ENCODE results near the gene NRXN2.
"Not testable (repeated sequence)": the region's sequence is repeated elsewhere in the genome, so short reads cannot be mapped to it uniquely, and the experiment has no call there.

Gene NRXN2

DNA sequence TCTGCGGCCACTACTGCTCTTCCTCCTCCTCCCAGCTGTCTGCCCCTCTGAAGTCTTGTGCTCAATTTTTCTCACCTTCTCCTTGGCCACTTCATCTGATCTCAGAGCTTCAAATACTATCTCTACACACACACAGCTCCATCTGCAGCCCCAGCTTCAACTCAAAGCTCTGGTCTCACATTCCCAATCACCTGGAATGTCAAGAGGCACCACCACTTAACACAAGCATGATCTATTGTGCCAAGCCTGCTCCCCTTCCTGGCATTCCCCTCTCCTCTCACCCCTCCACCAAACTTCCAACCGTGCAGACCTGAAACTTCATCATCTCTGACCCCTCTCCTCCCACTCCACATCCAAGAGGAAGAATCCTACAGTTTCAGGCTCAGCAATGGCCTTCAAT, 17.5 kb downstream of the NRXN2 start:
- POLR2A ChIA-PET = no interaction called here
- Histone ChIP-seq H3K4me1 (ENCODE audit: control extremely low read depth in 1 of 4, control insufficient read depth in 4 of 4, insufficient read depth in 4 of 4, low read length in 3 of 4) (no peaks in the 10 kb centered on the region), H3K27ac (ENCODE audit: insufficient read depth in 1 of 2, low read depth in 1 of 2, low read length in 2 of 2, poor library complexity in 1 of 2, severe bottlenecking in 2 of 2) (no peak overlapping the region), H3K9me3 (ENCODE audit: control extremely low read depth in 1 of 5, control insufficient read depth in 4 of 5, insufficient read depth in 2 of 5, low read depth in 1 of 5, low read length in 4 of 5) (no peaks in the 10 kb centered on the region), H3K4me3 (ENCODE audit: control insufficient read depth in 1 of 7, extremely low read depth in 1 of 7, insufficient read depth in 4 of 7, low read depth in 2 of 7, low read length in 6 of 7) (no peak overlapping the region), H3K27me3 (replicated peaks in 2 of 5; ENCODE audit: control insufficient read depth in 4 of 5, insufficient read depth in 5 of 5, low read length in 4 of 5) (peaks cover 0 to 16% (median 6%) of the 10 kb centered on the region in 5 experiments), H3K36me3 (ENCODE audit: control insufficient read depth in 4 of 4, insufficient read depth in 4 of 4, low read length in 3 of 4) (no peaks in the 10 kb centered on the region)
- WGBS (ENCODE audit: insufficient coverage) = 77% methylated on average over 2 of the region's 2 CpGs
- CTCF ChIA-PET = interaction anchor here (0.9 to 3.6 kb wide), 14 partner anchors 10 to 60 kb away, joined by 3 to 48 read pairs (median 7); no protein-coding TSS in a partner anchor
- DNase-seq = no peak

DNA sequence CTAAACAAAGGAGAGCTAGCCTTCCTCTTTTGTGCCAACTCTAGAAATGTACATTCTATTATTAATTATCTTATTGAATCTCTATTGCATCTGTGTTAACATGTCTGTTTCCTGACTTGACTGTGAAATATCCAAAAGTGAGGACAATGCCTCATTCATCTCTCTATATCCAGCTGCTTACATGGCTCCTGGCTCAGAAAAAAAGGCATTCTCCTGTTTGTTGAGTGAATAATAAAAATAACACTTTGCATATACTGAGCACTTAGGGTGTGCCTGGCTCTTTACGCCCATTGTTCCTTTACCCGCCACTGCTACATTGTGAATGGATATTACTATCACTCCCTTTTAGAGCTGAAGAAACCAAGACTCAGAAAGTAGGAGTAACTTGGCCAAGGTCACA, 19.9 kb downstream of the NRXN2 start:
- ChIA-PET POLR2A (no interaction called here), CTCF (interaction anchor here (1.2 to 3.6 kb wide), 8 partner anchors 9 to 53 kb away, joined by 3 to 48 read pairs (median 13); no protein-coding TSS in a partner anchor)
- no CpG with 5 or more reads among the region's 2 CpGs for WGBS (ENCODE audit: insufficient coverage)

DNA sequence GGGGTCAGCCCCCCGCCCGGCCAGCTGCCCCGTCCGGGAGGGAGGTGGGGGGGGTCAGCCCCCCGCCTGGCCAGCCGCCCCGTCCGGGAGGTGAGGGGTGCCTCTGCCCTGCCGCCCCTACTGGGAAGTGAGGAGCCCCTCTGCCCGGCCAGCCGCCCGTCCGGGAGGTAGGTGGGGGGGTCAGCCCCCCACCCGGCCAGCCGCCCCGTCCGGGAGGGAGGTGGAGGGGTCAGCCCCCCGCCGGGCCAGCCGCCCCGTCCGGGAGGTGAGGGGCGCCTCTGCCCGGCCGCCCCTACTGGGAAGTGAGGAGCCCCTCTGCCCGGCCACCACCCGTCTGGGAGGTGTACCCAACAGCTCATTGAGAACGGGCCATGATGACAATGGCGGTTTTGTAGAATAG, 21.0 kb downstream of the NRXN2 start:
- H3K36me3 ChIP-seq (ENCODE audit: control insufficient read depth in 4 of 4, insufficient read depth in 4 of 4, low read length in 3 of 4); H3K9me3 ChIP-seq (ENCODE audit: control extremely low read depth in 1 of 5, control insufficient read depth in 4 of 5, insufficient read depth in 2 of 5, low read depth in 1 of 5, low read length in 4 of 5); DNase-seq; H3K4me3 ChIP-seq (ENCODE audit: control insufficient read depth in 1 of 7, extremely low read depth in 1 of 7, insufficient read depth in 4 of 7, low read depth in 2 of 7, low read length in 6 of 7); POLR2A ChIA-PET; H3K27me3 ChIP-seq (replicated peaks in 2 of 5; ENCODE audit: control insufficient read depth in 4 of 5, insufficient read depth in 5 of 5, low read length in 4 of 5); H3K27ac ChIP-seq (ENCODE audit: insufficient read depth in 1 of 2, low read depth in 1 of 2, low read length in 2 of 2, poor library complexity in 1 of 2, severe bottlenecking in 2 of 2); H3K4me1 ChIP-seq (ENCODE audit: control extremely low read depth in 1 of 4, control insufficient read depth in 4 of 4, insufficient read depth in 4 of 4, low read length in 3 of 4): not testable (repeated sequence)
- no CpG with 5 or more reads among the region's 29 CpGs for WGBS (ENCODE audit: insufficient coverage)
- CTCF ChIA-PET = interaction anchor here (3.5 kb wide), 1 partner anchor 52 kb away, joined by 13 read pairs; no protein-coding TSS in a partner anchor

More for the DNA sequence above, 19.9 kb downstream of the NRXN2 start:
- no peaks in the 10 kb centered on the region for H3K4me1 ChIP-seq (ENCODE audit: control extremely low read depth in 1 of 4, control insufficient read depth in 4 of 4, insufficient read depth in 4 of 4, low read length in 3 of 4)
- no peaks in the 10 kb centered on the region for H3K9me3 ChIP-seq (ENCODE audit: control extremely low read depth in 1 of 5, control insufficient read depth in 4 of 5, insufficient read depth in 2 of 5, low read depth in 1 of 5, low read length in 4 of 5)
- no peak overlapping the region for H3K4me3 ChIP-seq (ENCODE audit: control insufficient read depth in 1 of 7, extremely low read depth in 1 of 7, insufficient read depth in 4 of 7, low read depth in 2 of 7, low read length in 6 of 7)
- peaks cover 0 to 6% (median 0%) of the 10 kb centered on the region in 5 experiments for H3K27me3 ChIP-seq (replicated peaks in 2 of 5; ENCODE audit: control insufficient read depth in 4 of 5, insufficient read depth in 5 of 5, low read length in 4 of 5)
- H3K27ac ChIP-seq (ENCODE audit: insufficient read depth in 1 of 2, low read depth in 1 of 2, low read length in 2 of 2, poor library complexity in 1 of 2, severe bottlenecking in 2 of 2) = no peak overlapping the region
- DNase-seq = no peak
- no peaks in the 10 kb centered on the region for H3K36me3 ChIP-seq (ENCODE audit: control insufficient read depth in 4 of 4, insufficient read depth in 4 of 4, low read length in 3 of 4)

DNA sequence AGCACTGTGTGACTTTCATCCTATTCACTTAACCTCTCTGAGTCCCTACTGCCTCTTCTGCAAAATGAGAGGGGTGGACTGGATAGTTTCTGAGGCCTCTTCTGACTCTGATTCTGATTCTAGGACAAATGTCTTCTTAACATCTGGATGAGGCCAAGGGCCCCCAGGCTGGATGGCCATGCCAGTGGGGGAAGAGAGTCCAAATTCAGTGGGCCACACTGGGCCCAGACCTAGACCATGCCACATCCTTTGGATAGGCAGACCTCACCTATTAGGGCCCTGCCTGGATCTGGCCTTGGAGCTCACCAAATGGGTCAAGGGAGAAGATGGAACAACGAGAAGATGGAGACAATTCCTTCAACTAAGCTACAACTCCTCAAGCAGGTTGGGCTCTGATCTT, 24.6 kb downstream of the NRXN2 start:
- CTCF ChIA-PET = interaction anchor here (1.3 to 1.5 kb wide), 2 partner anchors 10 kb away, joined by 3 to 16 read pairs; no protein-coding TSS in a partner anchor
- Histone ChIP-seq H3K4me1 (ENCODE audit: control extremely low read depth in 1 of 4, control insufficient read depth in 4 of 4, insufficient read depth in 4 of 4, low read length in 3 of 4) (peaks cover 0 to 5% (median under 1%) of the 10 kb centered on the region in 4 experiments), H3K36me3 (ENCODE audit: control insufficient read depth in 4 of 4, insufficient read depth in 4 of 4, low read length in 3 of 4) (no peaks in the 10 kb centered on the region), H3K9me3 (ENCODE audit: control extremely low read depth in 1 of 5, control insufficient read depth in 4 of 5, insufficient read depth in 2 of 5, low read depth in 1 of 5, low read length in 4 of 5) (no peaks in the 10 kb centered on the region), H3K4me3 (ENCODE audit: control insufficient read depth in 1 of 7, extremely low read depth in 1 of 7, insufficient read depth in 4 of 7, low read depth in 2 of 7, low read length in 6 of 7) (no peak overlapping the region), H3K27me3 (replicated peaks in 2 of 5; ENCODE audit: control insufficient read depth in 4 of 5, insufficient read depth in 5 of 5, low read length in 4 of 5) (peaks cover 0 to 8% (median 0%) of the 10 kb centered on the region in 5 experiments), H3K27ac (ENCODE audit: insufficient read depth in 1 of 2, low read depth in 1 of 2, low read length in 2 of 2, poor library complexity in 1 of 2, severe bottlenecking in 2 of 2) (no peak overlapping the region)
- DNase-seq = no peak
- POLR2A ChIA-PET = no interaction called here
- 86% methylated on average over 1 of the region's 1 CpG for WGBS (ENCODE audit: insufficient coverage)

DNA sequence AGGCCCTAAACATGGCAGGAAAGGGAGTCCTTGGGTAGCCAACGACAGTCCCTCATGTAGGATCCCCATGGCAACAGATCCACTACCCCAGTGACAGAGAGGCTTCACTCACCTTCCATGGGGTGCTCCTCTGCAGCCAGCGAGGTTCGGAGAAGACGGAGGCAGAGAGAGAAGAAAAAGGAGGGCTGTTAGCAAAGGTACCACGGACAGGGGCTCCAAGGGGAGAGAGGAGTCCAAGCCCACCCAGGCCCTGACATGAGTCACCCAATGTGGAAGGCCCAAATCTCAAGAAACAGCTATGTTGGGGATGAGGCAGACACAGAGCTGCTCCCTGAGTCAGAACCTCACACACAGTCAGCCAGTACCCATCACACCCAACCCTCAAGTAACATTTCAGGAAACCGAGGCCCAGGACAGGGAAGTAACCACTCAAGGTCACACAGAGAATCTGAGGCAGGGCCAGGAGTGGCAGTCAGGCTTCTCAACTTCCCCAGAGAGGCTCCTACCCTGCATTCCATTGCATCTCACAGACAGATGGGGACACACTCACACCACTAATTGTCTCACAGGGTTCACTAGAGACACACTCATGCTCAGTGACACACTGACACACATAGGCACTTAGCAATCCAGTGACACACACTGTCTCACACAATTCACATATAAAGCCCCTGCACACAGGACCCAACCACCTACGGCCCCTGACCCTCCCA, 25.2 kb downstream of the NRXN2 start:
- ChIA-PET POLR2A (no interaction called here), CTCF (interaction anchor here (1.2 to 1.5 kb wide), 2 partner anchors 9 to 24 kb away, joined by 3 to 16 read pairs; no protein-coding TSS in a partner anchor)
- no peaks in the 10 kb centered on the region for H3K9me3 ChIP-seq (ENCODE audit: control extremely low read depth in 1 of 5, control insufficient read depth in 4 of 5, insufficient read depth in 2 of 5, low read depth in 1 of 5, low read length in 4 of 5)
- peaks cover under 1 to 9% (median 3%) of the 10 kb centered on the region in 4 experiments for H3K4me1 ChIP-seq (ENCODE audit: control extremely low read depth in 1 of 4, control insufficient read depth in 4 of 4, insufficient read depth in 4 of 4, low read length in 3 of 4)
- H3K27me3 ChIP-seq (replicated peaks in 2 of 5; ENCODE audit: control insufficient read depth in 4 of 5, insufficient read depth in 5 of 5, low read length in 4 of 5) = peaks cover 0 to 8% (median 0%) of the 10 kb centered on the region in 5 experiments
- no peaks in the 10 kb centered on the region for H3K36me3 ChIP-seq (ENCODE audit: control insufficient read depth in 4 of 4, insufficient read depth in 4 of 4, low read length in 3 of 4)
- DNase-seq = no peak
- no peak overlapping the region for H3K4me3 ChIP-seq (ENCODE audit: control insufficient read depth in 1 of 7, extremely low read depth in 1 of 7, insufficient read depth in 4 of 7, low read depth in 2 of 7, low read length in 6 of 7)
- 100% methylated on average over 6 of the region's 7 CpGs for WGBS (ENCODE audit: insufficient coverage)
- H3K27ac ChIP-seq (ENCODE audit: insufficient read depth in 1 of 2, low read depth in 1 of 2, low read length in 2 of 2, poor library complexity in 1 of 2, severe bottlenecking in 2 of 2) = no peak overlapping the region

DNA sequence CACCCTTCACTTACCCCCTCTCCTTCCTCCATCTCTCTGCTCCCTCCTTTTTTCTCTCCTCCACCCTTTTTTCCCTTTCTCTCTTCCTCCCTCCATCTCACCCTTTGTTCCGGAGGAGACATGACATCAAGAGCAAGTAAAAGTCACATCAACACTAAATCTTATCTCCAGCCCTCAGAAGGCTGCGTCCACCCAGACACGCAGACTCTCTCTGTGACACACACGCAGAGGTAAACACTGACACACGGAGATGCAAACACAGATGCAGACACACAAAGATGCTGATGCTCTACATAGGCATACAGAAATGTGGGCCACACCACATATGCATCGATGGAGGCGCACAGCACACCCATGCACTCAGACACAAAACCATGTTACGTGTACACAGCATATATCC, 27.0 kb downstream of the NRXN2 start:
- ChIA-PET POLR2A (interaction anchor here (0.6 kb wide), 1 partner anchor 30 kb away, joined by 6 read pairs; no protein-coding TSS in a partner anchor), CTCF (no interaction called here)
- H3K27me3 ChIP-seq (replicated peaks in 2 of 5; ENCODE audit: control insufficient read depth in 4 of 5, insufficient read depth in 5 of 5, low read length in 4 of 5) = peaks cover 0 to 14% (median 0%) of the 10 kb centered on the region in 5 experiments
- H3K4me1 ChIP-seq (ENCODE audit: control extremely low read depth in 1 of 4, control insufficient read depth in 4 of 4, insufficient read depth in 4 of 4, low read length in 3 of 4) = peaks cover 3 to 13% (median 5%) of the 10 kb centered on the region in 4 experiments
- no peaks in the 10 kb centered on the region for H3K36me3 ChIP-seq (ENCODE audit: control insufficient read depth in 4 of 4, insufficient read depth in 4 of 4, low read length in 3 of 4)
- DNase-seq = no peak
- H3K4me3 ChIP-seq (ENCODE audit: control insufficient read depth in 1 of 7, extremely low read depth in 1 of 7, insufficient read depth in 4 of 7, low read depth in 2 of 7, low read length in 6 of 7) = no peak overlapping the region
- H3K27ac ChIP-seq (ENCODE audit: insufficient read depth in 1 of 2, low read depth in 1 of 2, low read length in 2 of 2, poor library complexity in 1 of 2, severe bottlenecking in 2 of 2) = no peak overlapping the region
- 94% methylated on average over 4 of the region's 8 CpGs for WGBS (ENCODE audit: insufficient coverage)
- no peaks in the 10 kb centered on the region for H3K9me3 ChIP-seq (ENCODE audit: control extremely low read depth in 1 of 5, control insufficient read depth in 4 of 5, insufficient read depth in 2 of 5, low read depth in 1 of 5, low read length in 4 of 5)

DNA sequence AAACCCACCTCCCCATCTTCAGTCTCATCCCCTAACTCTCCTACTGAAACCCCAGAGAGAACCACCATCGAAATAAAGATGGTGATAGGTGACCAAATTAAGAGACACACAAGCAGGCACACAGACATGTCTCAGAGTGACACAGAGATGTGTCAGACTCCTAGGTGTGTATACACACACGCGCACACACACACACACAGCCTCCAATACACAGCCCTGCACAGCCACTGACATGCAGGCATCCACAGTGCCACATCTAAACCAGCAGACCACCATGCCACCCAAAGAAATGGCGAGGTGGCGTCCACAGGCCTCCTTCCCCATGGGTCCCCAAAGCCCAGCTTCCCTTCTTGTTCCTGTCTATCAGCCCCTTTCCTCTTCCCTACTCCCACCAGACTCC, 27.4 kb downstream of the NRXN2 start:
- H3K27ac ChIP-seq (ENCODE audit: insufficient read depth in 1 of 2, low read depth in 1 of 2, low read length in 2 of 2, poor library complexity in 1 of 2, severe bottlenecking in 2 of 2) = no peak overlapping the region
- H3K36me3 ChIP-seq (ENCODE audit: control insufficient read depth in 4 of 4, insufficient read depth in 4 of 4, low read length in 3 of 4) = no peaks in the 10 kb centered on the region
- H3K4me1 ChIP-seq (ENCODE audit: control extremely low read depth in 1 of 4, control insufficient read depth in 4 of 4, insufficient read depth in 4 of 4, low read length in 3 of 4) = peaks cover 3 to 18% (median 9%) of the 10 kb centered on the region in 4 experiments
- 100% methylated on average over 3 of the region's 5 CpGs for WGBS (ENCODE audit: insufficient coverage)
- H3K27me3 ChIP-seq (replicated peaks in 2 of 5; ENCODE audit: control insufficient read depth in 4 of 5, insufficient read depth in 5 of 5, low read length in 4 of 5) = peaks cover 0 to 12% (median 0%) of the 10 kb centered on the region in 5 experiments
- DNase-seq = no peak
- no peak overlapping the region for H3K4me3 ChIP-seq (ENCODE audit: control insufficient read depth in 1 of 7, extremely low read depth in 1 of 7, insufficient read depth in 4 of 7, low read depth in 2 of 7, low read length in 6 of 7)
- CTCF ChIA-PET = interaction anchor here (0.7 to 2.3 kb wide), 3 partner anchors 9 to 29 kb away, joined by 3 to 22 read pairs (median 3); no protein-coding TSS in a partner anchor
- no peaks in the 10 kb centered on the region for H3K9me3 ChIP-seq (ENCODE audit: control extremely low read depth in 1 of 5, control insufficient read depth in 4 of 5, insufficient read depth in 2 of 5, low read depth in 1 of 5, low read length in 4 of 5)
- POLR2A ChIA-PET = interaction anchor here (0.6 kb wide), 1 partner anchor 29 kb away, joined by 6 read pairs; no protein-coding TSS in a partner anchor
